Transverse colon (tissue), 3 donors: ENCODE measurements around the gene KCNH2.

Experiments
- CTCF ChIP-seq, 5 experiments: fragments of 200-600 bp in 3 of 5; fragments of 450-650 bp in 2 of 5; sonication (generic) in 3 of 5; IDR thresholded peaks; 1 replicate in 2 of 5; 2 replicates in 3 of 5; pipeline ENCODE4 v1.5.1; 2016 to 2017; ENCODE audit warnings: antibody characterized with exemption in 5 of 5, inconsistent platforms in 3 of 5, mild to moderate bottlenecking in 2 of 5, moderate library complexity in 1 of 5
- POLR2A ChIP-seq: fragments of 450-650 bp; IDR thresholded peaks from one replicate; pipeline ENCODE4 v1.6.1; 2016; ENCODE audit warnings: antibody characterized with exemption, mild to moderate bottlenecking, moderate library complexity

- TF ChIP-seq CTCF (IDR thresholded peaks at IDR 0.05) = no peak
- no peak for TF ChIP-seq POLR2A
Observed at GRCh38 chr7:150992051-150992640, 14.0 kb upstream of the KCNH2 start.
